HG02870 (cell line): Measurements from ENCODE around the gene CAMKMT.

Experiments used
- ATAC-seq: cut with Tn5 transposase; IDR thresholded peaks from one replicate; pipeline ENCODE4 v1.9.1; 2021; ENCODE audit warnings: mild to moderate bottlenecking, moderate library complexity; ENCODE audit not compliant: unreplicated experiment

CAMKMT gene

DNA sequence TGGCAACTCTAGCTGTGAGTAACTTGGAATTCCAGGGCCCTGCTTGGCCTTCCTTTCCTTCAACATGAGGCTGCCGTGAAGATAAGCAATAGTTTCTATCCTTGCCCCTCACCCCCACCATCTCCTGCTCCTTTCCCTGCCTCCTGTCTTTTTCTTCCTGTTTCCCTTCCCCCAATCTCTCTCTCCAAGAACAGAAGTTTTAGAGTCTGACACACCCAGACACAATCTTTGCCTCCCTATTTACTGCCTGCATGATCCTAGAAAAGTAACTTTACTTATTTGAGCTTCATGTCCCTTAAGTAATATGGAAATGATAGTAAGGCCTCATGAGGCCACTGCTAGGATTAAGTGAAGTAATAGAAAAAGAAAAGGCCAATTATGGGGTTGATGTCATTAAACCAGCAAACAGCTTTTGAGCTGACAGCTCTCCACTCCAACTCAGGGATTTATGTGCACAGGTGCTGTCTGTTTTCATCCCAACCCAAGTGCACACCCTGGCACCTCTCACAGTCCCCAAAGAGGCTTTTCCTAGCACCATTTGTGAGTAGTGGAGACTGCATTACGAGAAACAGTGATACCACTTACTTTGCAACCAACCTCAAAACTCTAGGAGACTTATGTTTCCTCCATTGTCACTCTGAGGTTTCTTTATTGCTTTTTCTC is 456.1 kb downstream of the CAMKMT start:
- ATAC-seq: no peak

DNA sequence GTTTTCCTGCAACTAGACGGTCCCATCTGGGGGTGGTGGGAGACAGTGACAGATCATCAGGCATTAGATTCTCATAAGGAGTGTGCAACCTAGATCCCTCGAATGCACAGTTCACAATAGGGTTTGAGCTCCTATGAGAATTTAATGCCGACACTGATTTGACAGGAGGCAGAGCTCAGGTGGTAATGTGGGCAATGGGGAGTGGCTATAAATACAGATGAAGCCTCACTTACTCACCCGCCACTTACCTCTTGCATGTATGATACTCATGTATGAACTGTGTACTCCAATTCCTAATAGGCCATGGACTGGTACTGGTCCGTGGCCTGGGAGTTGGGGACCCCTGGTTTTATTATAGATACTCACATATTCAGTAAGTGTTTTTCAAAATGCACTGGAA is 457.3 kb downstream of the CAMKMT start:
- no peak for ATAC-seq

- ATAC-seq: no peak
Measured at GRCh38 chr2:44821500-44821899, 459.8 kb downstream of the CAMKMT start.

DNA sequence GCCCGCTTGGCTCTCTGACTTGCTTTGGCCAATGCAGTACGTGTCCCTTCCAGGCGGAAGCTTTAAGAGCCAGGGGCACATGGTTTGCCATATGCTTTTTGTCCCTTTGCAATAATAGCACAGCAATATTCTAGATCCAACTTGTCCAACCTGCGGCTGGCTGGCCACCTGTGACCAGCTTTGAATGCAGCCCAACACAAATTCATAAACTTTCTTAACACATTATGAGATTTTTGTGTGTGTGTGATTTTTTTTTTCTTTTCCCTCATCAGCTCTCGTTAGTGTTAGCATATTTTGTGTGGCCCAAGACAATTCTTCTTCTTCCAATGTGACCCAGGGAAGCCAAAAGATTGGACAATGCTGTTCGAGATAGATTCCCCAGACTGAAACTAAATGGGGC is 460.4 kb downstream of the CAMKMT start:
- no peak for ATAC-seq
